ENCODE results near the gene VAMP5. TPM values are rescaled to one million over a fixed set of nuclear protein-coding genes. Genes with fewer than 3 reads are reported as not detected.
"Not testable (repeated sequence)": the region's sequence is repeated elsewhere in the genome, so short reads cannot be mapped to it uniquely, and the experiment has no call there.

The VAMP5 gene
- total RNA-seq, 1 experiment from 2014 or later = 47.5 TPM

DNA sequence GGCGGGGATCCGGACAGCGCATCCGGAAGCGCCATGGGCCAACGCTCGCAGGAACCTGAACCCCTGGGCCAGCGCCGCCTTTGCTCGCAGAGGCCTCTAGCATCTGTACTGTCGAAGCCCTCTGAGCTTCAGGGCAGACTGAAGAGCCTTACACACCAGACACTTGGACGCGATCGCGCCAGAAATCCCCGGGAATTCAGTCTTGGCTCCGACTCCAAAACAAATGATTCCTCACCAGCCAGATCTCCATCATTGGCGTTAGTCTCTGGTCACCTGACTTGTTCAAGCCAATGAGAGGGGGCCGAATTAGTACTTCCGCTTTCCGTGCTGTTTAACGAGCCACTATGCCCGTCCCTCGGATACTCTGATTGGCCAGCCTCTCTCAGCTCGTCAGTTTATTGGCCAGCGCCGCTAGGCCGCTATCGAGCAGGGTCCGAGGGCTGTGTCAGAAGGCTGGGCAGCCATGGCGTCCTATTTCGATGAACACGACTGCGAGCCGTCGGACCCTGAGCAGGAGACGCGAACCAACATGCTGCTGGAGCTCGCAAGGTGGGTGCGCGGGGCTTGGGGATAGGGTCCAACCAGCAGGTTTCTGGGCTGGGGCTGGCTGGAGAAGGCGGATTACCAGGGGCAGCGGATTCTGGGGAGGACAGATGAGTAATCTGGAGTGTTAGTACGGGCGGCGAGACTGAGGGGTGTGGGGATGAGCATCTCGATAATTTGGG is 11.2 kb downstream of the VAMP5 start, which contains the start of gene RNF181:
Gene RNF181 (plus strand): TSS at position 445 of the 725 bp plus-strand sequence. CDS start 19 bp downstream, at position 464.
- H3K4me3 ChIP-seq = peak within 1 kb of the TSS; percentile 55
- H3K27ac ChIP-seq = peak within 1 kb of the TSS; percentile 72
- peak; percentile 93 to 97 for DNase-seq (ENCODE audit: low read depth in 1 of 2, low spot score in 2 of 2)
- H3K27me3 ChIP-seq (replicated peaks) = no peaks in the 10 kb centered on the region
- peaks cover 26% of the 10 kb centered on the region for H3K4me1 ChIP-seq (replicated peaks)
- peaks cover 29% of the 10 kb centered on the region for H3K36me3 ChIP-seq
- H3K9me3 ChIP-seq (replicated peaks) = no peaks in the 10 kb centered on the region

DNA sequence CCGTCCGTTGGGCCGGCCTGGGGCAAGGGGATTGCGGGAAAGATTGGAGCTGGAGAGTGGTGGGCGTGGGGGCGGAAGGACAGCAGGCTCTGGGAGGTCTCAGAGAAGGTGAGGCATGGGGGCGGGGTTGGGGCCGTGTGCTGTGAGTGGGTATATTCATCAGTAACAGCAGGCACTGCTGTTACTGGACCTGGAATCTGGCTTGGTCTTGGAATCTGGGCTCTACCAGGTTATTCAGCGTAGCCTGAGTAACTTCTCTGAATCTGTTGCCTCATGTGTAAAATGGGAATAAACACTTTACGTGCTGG is 11.7 kb downstream of the VAMP5 start:
- Histone ChIP-seq H3K9me3 (replicated peaks) (no peaks in the 10 kb centered on the region), H3K27me3 (replicated peaks) (no peaks in the 10 kb centered on the region), H3K4me3 (peak overlapping the region; percentile 55), H3K4me1 (replicated peaks) (peaks cover 21% of the 10 kb centered on the region), H3K36me3 (peaks cover 29% of the 10 kb centered on the region), H3K27ac (peak overlapping the region; percentile 51)
- no peak for DNase-seq (ENCODE audit: low read depth in 1 of 2, low spot score in 2 of 2)

GRCh38 chr2:85596486-85597143 is 12.4 kb downstream of the VAMP5 start:
- no peak for DNase-seq (ENCODE audit: low read depth in 1 of 2, low spot score in 2 of 2)

DNA sequence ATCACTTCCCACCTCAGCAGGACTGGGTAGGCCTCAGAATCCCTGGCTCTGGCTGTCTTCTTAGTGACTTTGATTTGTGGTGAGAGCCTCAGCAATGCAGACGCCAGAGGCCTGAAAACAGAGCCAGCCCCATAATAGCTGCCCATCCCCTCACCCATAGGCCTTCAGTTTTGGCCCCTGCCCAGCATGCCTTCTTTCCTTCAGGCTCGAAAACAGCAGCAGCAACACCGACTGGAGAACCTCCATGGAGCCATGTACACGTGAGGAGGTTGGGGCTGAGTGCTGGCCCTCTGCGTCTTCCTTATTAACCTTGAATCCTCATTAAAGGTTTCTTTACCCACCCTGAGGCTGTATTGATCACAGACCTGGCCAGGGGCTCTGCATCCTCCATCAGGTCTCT is 13.0 kb downstream of the VAMP5 start:
- Histone ChIP-seq H3K27ac (no peak overlapping the region), H3K9me3 (replicated peaks) (no peaks in the 10 kb centered on the region), H3K4me1 (replicated peaks) (peaks cover 19% of the 10 kb centered on the region), H3K27me3 (replicated peaks) (no peaks in the 10 kb centered on the region), H3K4me3 (no peak overlapping the region), H3K36me3 (peaks cover 29% of the 10 kb centered on the region)
- DNase-seq (ENCODE audit: low read depth in 1 of 2, low spot score in 2 of 2) = no peak

More at GRCh38 chr2:85596486-85597143, 12.4 kb downstream of the VAMP5 start:
- peaks cover 29% of the 10 kb centered on the region for H3K36me3 ChIP-seq
- H3K9me3 ChIP-seq (replicated peaks) = no peaks in the 10 kb centered on the region
- H3K27ac ChIP-seq = no peak overlapping the region; the same call in 1 of the 2 replicates
- H3K4me1 ChIP-seq (replicated peaks) = peaks cover 15% of the 10 kb centered on the region
- peak overlapping the region; percentile 55 for H3K4me3 ChIP-seq
- H3K27me3 ChIP-seq (replicated peaks) = no peaks in the 10 kb centered on the region

DNA sequence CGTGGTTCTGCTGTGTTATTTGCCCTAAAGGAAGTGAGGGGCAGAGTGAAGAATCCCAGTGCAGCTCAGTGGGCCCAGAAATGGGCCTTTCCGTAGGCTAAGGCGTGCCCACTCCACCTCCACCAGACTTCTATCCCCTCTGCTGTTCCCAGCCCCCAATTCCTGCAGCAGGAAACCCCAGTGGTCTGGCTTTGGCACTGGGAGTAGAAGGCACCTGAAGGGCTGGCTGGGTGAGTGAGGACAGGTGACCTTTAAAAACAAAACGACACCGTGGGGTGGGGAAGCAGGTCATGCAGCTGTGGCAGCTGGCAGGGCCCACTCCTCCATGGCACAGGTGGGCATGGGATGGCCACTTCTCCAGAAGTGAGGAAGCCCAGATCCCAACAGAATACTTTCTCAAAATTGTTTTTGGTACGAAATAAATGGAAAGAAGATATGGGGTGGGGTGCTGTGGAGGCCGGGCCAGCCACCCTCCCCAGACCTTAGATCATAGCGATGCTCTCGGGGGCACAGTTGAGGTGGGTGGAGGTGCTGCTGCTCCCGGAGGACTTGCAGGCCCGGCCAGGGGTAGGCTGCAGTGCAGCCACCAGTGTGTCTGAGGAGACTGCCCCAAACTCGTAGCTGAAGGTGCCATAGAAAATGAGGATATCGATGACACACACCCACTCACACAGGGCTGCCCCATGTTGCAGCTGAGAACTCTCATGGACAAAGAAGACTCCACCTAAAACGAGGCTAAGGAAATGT is 14.5 kb downstream of the VAMP5 start:
- peaks cover 23% of the 10 kb centered on the region for H3K4me1 ChIP-seq (replicated peaks)
- H3K9me3 ChIP-seq (replicated peaks) = no peaks in the 10 kb centered on the region
- DNase-seq (ENCODE audit: low read depth in 1 of 2, low spot score in 2 of 2) = no peak
- H3K27me3 ChIP-seq (replicated peaks) = no peaks in the 10 kb centered on the region
- H3K27ac ChIP-seq = no peak overlapping the region
- peaks cover 29% of the 10 kb centered on the region for H3K36me3 ChIP-seq
- H3K4me3 ChIP-seq = no peak overlapping the region

GRCh38 chr2:85599468-85600234 is 15.4 kb downstream of the VAMP5 start:
- H3K9me3 ChIP-seq (replicated peaks) = no peaks in the 10 kb centered on the region
- no peak overlapping the region for H3K4me3 ChIP-seq
- peaks cover 29% of the 10 kb centered on the region for H3K36me3 ChIP-seq
- H3K4me1 ChIP-seq (replicated peaks) = peaks cover 26% of the 10 kb centered on the region
- no peak for DNase-seq (ENCODE audit: low read depth in 1 of 2, low spot score in 2 of 2)
- H3K27ac ChIP-seq = no peak overlapping the region
- H3K27me3 ChIP-seq (replicated peaks) = no peaks in the 10 kb centered on the region

DNA sequence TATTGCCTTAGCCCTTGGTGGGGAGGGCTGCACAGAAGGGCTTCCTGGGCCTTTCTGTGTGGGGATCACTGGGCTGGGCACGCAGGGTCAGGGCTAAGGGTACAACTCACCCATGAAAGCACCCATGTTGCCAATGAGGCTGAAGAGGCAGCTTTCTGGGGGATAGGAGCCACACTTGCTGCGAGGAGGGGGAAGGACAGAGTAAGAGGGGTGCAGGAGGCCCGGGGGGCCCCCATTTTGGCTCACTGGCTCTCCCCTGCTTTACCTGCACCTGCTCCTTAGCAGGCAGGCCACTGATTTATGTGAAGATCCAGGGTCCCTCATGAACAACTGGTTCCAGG is 16.0 kb downstream of the VAMP5 start:
- Histone ChIP-seq H3K4me1 (replicated peaks) (peaks cover 30% of the 10 kb centered on the region), H3K9me3 (replicated peaks) (no peaks in the 10 kb centered on the region), H3K36me3 (peaks cover 29% of the 10 kb centered on the region), H3K27me3 (replicated peaks) (no peaks in the 10 kb centered on the region), H3K4me3 (no peak overlapping the region), H3K27ac (no peak overlapping the region)
- DNase-seq (ENCODE audit: low read depth in 1 of 2, low spot score in 2 of 2) = no peak

- Histone ChIP-seq H3K27me3 (replicated peaks) (no peaks in the 10 kb centered on the region), H3K36me3 (peaks cover 29% of the 10 kb centered on the region), H3K27ac (no peak overlapping the region), H3K4me3 (no peak overlapping the region), H3K4me1 (replicated peaks) (peaks cover 36% of the 10 kb centered on the region), H3K9me3 (replicated peaks) (no peaks in the 10 kb centered on the region)
- no peak for DNase-seq (ENCODE audit: low read depth in 1 of 2, low spot score in 2 of 2)
These were observed 16.9 kb downstream of the VAMP5 start for GRCh38 chr2:85600951-85601770.

DNA sequence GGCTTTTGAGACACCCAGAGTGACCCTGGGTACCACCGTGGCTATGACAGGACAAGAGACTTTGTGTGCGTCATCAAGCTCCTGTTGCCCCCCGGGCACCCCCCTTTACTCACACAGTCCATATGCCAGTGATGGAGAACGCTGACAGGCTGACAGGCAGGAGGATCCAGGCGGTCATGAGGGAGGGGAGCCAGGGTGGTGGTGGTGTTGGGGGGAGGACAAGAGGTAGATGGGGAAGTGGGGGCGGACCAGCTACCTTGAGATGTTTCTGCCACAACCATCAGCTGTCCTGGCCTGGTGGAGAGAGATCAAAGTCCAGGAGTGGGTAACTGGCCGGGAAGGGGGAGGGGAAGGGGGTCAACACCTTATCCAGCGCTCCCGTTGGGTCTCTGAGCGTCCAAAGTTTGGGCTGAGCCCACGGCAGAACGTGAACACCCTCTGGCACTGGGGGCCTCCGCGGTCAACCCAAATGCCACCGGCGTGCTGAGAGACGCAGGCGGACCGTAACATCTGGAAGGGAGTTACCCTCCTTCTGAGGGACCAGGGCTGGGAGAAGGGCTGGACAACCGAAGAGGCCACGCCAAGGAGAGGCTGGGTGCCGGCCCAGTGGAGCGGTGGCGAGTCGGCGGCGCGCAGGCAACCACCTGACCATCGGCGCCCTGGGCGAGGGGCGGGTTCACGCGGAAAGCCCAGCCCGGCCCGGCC is 17.7 kb downstream of the VAMP5 start:
- Histone ChIP-seq H3K9me3 (replicated peaks) (no peaks in the 10 kb centered on the region), H3K27ac (no peak overlapping the region), H3K36me3 (peaks cover 24% of the 10 kb centered on the region), H3K4me1 (replicated peaks) (peaks cover 38% of the 10 kb centered on the region), H3K4me3 (peak overlapping the region; percentile 50), H3K27me3 (replicated peaks) (no peaks in the 10 kb centered on the region)
- no peak for DNase-seq (ENCODE audit: low read depth in 1 of 2, low spot score in 2 of 2)

DNA sequence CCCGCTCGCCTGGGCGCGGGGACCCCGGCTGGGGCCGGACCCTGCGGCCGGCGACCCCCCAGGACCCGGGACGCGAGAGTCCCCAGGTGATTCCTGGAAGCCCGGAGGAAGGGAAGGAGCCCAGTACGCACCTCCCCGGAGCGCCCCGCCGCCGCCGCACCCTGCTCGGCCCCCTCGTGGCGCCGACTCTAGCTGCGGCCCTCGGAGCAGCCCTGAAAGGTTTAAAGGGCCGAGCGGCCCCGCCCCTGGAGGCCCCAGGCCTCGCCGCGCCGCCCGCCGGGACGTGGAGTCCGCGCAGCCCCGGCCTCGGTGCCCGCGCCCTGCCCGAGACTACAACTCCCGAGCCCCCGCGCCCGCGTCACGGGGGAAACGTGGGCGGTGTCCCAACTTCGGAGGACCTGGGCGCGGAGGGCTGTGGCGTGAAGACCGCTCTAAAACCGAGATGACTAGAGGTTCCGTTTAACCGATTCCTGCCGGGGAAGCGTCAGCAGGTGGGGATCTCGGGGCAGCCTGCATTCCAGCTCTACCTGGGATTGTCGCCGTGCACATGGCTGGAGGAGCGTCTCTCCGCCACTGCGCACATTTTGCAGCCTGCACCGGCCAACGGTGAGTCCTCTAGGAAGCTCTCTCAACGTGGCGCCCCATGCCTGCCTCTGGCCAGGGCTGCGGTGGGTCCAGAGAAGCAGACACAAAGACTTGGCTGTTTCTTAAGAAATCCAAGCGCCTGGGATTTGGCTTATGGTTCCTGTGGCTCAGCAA is 18.4 kb downstream of the VAMP5 start, which contains the start of gene TMEM150A:
Gene TMEM150A (minus strand): TSS at position 223 of the 759 bp plus-strand sequence. CDS start 750 bp downstream, outside the sequence.
- H3K9me3 ChIP-seq (replicated peaks) = no peaks in the 10 kb centered on the region
- no peaks in the 10 kb centered on the region for H3K27me3 ChIP-seq (replicated peaks)
- H3K27ac ChIP-seq = no peak within 1 kb of the TSS
- peaks cover 24% of the 10 kb centered on the region for H3K36me3 ChIP-seq
- peak within 1 kb of the TSS; percentile 50 for H3K4me3 ChIP-seq
- H3K4me1 ChIP-seq (replicated peaks) = peaks cover 41% of the 10 kb centered on the region
- peak; percentile 79 to 90 for DNase-seq (ENCODE audit: low read depth in 1 of 2, low spot score in 2 of 2)

DNA sequence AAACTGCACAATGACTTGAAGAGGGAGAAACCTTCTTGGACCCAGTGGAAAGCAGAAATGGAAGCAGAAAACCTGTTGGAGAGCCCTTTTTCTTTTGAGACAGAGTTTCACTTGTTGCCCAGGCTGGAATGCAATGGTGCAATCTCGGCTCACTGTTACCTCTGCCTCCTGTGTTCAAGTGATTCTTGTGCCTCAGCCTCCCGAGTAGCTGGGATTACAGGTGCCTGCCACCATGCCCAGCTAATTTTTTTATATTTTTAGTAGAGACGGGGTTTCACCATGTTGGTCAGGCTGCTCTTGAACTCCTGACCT is 19.9 kb downstream of the VAMP5 start:
- peaks cover 25% of the 10 kb centered on the region for H3K36me3 ChIP-seq
- H3K4me3 ChIP-seq; H3K27me3 ChIP-seq (replicated peaks); H3K27ac ChIP-seq; DNase-seq (ENCODE audit: low read depth in 1 of 2, low spot score in 2 of 2); H3K9me3 ChIP-seq (replicated peaks): not testable (repeated sequence)
- H3K4me1 ChIP-seq (replicated peaks) = peaks cover 41% of the 10 kb centered on the region

Data from SJSA1 (cell line).